Measurements from ENCODE around the gene EPS8.

The EPS8 gene

DNA sequence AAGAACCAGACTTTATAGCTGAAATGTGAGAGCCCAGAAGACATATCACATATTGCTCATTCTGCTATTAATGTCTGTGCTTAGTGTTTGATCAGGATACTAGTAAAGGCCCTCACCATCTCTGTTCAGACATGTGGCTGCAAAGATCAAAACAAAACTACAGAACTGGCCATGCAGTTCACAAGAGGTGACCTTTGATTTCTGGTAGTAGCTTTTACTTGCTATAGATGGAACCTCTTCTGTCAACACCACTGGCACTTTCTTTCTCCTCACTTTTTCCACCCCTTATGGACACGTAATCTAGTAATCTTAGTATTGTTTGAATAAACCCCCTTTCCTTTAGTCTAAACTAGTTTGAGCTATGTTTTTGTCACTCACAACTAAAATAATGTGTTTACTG lies 214.8 kb downstream of the EPS8 start:
- no peaks in the 10 kb centered on the region for H4K20me1 ChIP-seq (ENCODE audit: insufficient read depth, low read length)
- no peaks in the 10 kb centered on the region for H3K9me3 ChIP-seq (ENCODE audit: insufficient read depth, low read length, severe bottlenecking)
- no peak for DNase-seq
- H3K36me3 ChIP-seq (ENCODE audit: insufficient read depth, low read length) = no peaks in the 10 kb centered on the region
- TF ChIP-seq, protein P1, sequence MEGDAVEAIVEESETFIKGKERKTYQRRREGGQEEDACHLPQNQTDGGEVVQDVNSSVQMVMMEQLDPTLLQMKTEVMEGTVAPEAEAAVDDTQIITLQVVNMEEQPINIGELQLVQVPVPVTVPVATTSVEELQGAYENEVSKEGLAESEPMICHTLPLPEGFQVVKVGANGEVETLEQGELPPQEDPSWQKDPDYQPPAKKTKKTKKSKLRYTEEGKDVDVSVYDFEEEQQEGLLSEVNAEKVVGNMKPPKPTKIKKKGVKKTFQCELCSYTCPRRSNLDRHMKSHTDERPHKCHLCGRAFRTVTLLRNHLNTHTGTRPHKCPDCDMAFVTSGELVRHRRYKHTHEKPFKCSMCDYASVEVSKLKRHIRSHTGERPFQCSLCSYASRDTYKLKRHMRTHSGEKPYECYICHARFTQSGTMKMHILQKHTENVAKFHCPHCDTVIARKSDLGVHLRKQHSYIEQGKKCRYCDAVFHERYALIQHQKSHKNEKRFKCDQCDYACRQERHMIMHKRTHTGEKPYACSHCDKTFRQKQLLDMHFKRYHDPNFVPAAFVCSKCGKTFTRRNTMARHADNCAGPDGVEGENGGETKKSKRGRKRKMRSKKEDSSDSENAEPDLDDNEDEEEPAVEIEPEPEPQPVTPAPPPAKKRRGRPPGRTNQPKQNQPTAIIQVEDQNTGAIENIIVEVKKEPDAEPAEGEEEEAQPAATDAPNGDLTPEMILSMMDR (IDR thresholded peaks at IDR 0.05; ENCODE audit: borderline replicate concordance, extremely low read depth, low read length, poor library complexity, severe bottlenecking) = no peak
- TF ChIP-seq EZH2 (IDR thresholded peaks at IDR 0.05; ENCODE audit: borderline replicate concordance, low read depth, low read length, severe bottlenecking) = no peak
- H3K9ac ChIP-seq (ENCODE audit: low read depth, low read length) = no peak overlapping the region
- no peak overlapping the region for H3K4me3 ChIP-seq (ENCODE audit: low read depth in 1 of 2, low read length in 2 of 2)
- no peak for ATAC-seq (ENCODE audit: insufficient read depth, low read depth)
- H3K4me2 ChIP-seq (ENCODE audit: insufficient read depth, low read length) = no peak overlapping the region
- no peaks in the 10 kb centered on the region for H3K27me3 ChIP-seq (ENCODE audit: insufficient read depth, low read length, poor library complexity)
- H3K79me2 ChIP-seq (ENCODE audit: insufficient read depth, low read length) = no peaks in the 10 kb centered on the region
- H3K27ac ChIP-seq (ENCODE audit: low read length) = no peak overlapping the region
- peaks cover 36% of the 10 kb centered on the region for H3K4me1 ChIP-seq (ENCODE audit: insufficient read depth, low read length)
- H2AFZ ChIP-seq (ENCODE audit: low read depth, low read length) = no peak overlapping the region

All from DND-41 (cell line).